Measurements from ENCODE around the gene COIL.
"Not testable (repeated sequence)": the region's sequence is repeated elsewhere in the genome, so short reads cannot be mapped to it uniquely, and the experiment has no call there.

Gene COIL

DNA sequence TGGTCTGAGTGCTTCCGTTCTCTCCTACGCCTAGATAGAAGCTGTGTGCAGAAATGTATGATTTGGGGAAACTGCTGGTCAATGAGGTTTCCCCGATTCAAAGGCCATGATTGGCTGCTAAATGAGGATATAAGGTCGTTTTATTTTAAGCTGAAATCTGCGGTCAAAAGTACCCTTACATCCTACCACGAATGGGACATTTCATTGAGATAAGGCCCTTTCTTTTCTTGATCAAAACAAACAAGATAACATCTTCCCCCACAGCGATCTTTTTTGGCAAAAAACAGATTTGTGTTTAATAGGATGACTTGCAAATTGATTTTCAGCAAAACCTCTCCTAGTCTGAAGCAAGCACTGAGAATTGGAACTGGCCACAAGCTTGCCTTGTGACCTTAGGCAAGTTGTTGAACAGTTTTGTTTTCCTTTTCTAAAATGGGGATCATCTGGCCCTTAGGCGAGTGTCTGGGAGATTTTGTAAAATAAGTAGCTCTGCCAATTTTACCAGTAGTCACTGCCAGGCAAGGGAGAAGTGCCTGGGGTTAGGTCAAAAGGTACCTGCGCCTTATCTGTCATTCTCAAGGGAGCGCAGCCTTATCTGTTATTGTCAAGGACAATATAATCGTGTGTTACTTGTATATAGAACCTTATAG is 17.7 kb upstream of the COIL start:
- no peak for DNase-seq (ENCODE audit: low read depth in 2 of 2)

DNA sequence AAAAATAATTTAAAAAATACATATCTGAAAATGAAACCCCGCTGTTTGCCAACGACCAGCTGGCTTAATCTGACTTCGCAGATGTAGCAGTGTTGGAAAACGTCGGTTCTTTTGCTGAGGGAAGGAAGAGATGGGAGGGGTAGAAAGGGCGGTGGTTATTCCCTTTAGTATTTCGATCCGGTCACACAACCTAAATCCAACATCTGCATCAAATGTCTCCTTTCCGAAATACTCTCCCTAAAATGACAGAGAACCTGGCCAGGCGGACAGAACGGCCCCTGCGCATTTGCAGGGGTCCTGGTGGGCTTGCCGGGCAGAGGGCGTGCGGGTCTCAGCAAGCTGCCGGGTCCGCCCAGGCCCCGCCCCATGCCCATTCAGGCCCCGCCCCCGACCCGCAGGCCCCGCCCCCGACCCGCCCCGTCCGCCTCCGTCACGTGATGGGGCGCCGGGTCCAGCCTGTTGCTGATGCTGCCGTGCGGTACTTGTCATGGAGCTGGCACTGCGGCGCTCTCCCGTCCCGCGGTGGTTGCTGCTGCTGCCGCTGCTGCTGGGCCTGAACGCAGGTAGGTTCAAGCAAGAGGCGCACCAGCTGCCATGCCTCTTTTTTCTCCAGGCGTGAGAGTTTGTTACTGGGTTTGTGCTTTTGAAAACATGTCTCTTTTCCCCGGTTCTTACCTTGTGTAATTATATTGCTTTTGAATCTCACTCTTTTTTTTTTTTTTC is 17.0 kb upstream of the COIL start, which contains the start of gene SCPEP1:
Gene SCPEP1 (plus strand): TSS at position 459 of the 723 bp plus-strand sequence. CDS start 29 bp downstream, at position 488.
- peak; percentile 66 to 70 for DNase-seq (ENCODE audit: low read depth in 2 of 2)

DNA sequence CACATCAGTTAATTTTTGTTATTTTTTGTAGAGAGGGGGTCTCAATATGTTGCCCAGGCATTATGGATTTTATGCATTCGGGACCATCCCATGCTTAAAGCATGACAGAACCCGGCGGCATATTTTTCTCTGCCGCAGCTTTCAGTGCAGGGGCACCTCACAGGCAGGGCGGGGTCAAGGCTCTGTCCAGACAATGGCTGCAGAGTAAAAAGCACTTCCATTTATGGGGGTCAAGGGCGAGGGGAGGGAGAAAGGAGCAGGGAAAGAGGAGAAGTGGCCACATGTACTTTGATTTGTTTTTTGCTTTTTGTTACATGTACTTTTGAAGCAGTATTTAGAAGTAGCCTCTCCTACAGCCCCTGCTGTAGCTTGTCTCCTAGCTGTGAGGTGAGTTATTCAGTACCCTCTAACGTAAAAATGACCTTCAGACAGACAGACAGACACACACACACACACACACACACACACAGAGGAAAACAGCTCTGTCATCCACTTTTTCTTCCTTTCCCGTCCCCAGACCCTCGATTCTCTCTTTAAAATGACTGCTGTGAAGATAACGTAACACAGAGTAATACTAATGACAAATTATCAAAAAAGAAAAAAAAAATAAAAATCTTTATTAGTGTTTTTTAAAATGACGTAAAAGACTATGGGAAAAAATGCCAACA is 16.2 kb upstream of the COIL start:
- no peak for DNase-seq (ENCODE audit: low read depth in 2 of 2)

DNA sequence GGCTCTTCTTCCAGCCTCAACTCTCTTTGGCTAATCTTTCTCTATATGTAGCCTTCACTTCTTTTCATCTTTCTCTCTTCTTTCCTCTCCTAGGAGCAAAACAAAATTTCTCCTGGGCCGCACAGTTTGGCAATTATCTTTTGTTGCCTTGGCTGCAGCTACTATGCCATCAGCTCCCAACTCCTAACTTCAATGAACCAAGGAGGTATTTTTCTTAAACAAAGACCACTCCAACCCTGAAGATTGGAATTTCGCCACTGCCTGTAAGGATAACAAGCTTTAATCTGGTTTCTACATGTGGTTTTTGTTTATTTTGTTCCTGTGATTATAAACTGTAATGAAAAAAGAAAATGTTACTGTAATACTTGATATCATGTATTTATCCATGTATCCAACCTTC is 14.8 kb upstream of the COIL start:
- no peak for DNase-seq (ENCODE audit: low read depth in 2 of 2)

DNA sequence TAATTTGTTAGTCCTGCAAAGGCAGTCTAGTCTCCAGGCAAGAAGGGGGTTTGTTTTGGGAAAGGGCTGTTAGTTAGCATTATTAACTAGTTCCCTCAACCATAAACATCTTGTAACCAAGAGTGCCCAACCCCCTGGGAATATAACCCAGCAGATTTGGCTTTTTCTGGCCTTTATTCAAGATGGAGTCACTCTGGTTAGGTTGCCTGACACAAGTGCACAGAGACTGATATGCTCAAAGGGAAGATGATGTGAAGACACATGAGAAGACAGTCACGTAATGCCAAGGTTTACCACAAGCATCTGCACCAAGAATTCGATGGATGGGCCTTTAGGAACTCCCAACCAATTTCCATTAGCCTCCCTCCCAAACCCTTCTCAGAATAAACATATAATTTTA is 13.2 kb upstream of the COIL start:
- no peak for DNase-seq (ENCODE audit: low read depth in 2 of 2)

DNA sequence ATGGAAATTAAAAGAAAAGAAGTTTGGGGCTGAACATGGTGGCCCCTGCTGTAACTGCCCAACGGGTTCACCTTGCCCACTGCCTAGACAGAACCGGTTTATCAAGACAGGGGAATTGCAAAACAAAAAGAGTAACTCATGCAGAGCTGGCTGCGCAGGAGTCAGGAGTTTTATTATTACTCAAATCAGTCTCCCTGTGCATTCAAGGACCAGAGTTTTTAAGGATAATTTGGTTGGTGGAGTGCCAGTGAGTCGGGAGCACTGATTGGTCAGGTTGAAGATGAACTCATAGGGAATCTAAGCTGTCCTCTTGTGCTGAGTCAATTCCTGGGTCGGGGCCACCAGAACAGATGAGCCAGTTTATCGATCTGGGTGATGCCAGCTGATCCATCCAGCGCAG is 12.7 kb upstream of the COIL start:
- DNase-seq (ENCODE audit: low read depth in 2 of 2), result no peak

DNA sequence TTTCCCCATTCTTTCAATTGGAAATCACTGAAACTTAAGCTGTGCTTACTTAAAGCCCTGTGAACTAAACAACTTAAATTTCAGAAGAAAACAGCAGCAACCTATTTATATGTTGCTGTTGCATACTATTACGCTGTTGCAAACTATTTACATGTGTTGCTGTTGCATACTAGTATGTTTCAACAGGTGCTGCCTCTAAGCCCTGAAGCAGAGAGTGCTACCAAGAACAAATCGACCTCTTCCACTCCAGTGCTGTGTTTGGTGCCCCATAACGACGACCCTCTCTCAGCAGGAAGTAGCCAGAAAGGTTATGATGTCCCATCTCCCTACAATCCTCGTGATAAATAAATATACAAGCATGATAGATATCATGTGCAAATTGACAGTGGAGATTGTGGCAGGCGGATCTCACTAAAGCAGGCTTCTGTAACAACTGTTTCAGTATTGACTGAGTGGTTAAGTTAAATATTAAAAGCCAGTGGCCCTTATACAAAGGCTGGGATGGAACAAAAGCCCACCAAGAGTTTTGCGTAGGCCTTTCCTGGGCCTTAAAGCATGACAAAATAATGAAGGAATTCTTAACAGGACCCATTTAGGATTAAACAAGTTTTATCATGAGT is 11.4 kb upstream of the COIL start:
- DNase-seq (ENCODE audit: low read depth in 2 of 2), result no peak

DNA sequence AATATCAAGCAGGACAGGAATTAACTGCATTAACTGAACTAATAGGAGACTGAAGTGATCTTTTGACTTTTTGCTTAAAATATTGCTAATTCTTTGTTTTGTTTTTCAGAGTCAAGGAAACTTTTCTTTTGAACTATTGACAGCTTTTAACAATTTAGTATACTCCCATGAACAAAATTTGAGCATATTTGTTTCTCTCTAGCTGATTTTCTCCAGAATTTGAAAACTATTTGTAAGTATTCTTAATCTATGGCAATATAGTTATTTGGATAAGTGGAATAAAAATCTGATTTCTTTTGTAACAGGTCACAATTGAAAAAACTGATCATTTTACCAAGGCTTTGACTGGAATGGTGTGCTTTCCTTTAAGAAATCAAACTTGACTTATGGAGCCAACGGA is 10.1 kb upstream of the COIL start:
- no peak for DNase-seq (ENCODE audit: low read depth in 2 of 2)

DNA sequence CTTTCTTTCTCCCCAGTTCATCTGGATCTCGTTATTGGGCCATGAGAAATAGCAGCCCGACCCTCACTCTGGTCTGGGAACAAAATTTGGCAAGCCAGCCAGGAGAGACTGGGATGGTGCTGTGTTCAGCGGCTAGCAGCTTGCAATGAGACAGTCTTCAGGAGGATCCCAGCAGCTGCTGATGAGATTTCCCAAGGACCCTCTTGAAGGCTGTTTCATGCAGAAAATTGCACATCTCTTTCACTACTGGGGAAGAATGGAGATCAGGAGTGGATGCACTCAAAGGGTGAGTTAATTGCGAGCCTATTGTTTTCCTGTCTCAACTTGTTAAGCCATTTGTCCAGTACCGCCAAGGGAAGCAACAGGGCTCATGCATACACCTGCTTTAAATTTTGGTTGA is 5.5 kb upstream of the COIL start:
- DNase-seq (ENCODE audit: low read depth in 2 of 2), result no peak

DNA sequence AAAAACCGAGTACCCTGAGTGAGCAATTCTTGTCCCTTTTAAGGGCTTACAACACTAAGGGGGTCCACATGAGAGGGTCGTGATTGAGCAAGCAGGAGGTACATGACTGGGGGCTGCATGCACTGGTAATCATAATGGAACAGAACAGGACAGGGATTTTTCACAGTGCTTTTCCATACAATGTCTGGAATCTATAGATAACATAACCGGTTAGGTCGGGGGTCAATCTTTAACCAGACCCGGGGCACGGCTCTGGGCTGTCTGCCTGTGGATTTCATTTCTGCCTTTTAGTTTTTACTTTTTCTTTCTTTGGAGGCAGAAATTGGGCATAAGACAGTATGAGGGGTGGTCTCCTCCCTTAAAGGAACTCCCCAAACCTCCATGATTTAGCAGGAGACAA is 4.8 kb upstream of the COIL start:
- not testable (repeated sequence) for DNase-seq (ENCODE audit: low read depth in 2 of 2)

DNA sequence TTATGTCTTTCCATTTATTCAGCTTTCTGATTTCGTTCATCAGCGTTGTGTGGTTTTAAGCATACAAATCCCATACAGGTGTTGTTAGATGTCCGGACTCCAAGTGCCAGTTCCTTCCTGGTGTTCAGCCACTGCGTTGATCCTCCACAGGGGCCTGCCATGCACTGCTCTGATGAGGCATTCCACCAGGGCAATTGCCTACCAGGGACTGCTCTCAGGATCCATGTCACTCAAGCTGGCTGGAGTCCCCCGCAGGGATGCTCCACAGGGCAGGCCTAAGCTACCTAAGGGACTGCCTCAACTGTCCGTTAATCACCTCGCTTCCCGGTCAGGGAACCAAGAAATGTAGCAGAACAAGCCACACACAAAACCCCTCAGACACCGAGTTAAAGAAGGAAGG is 4.4 kb upstream of the COIL start:
- not testable (repeated sequence) for DNase-seq (ENCODE audit: low read depth in 2 of 2)

DNA sequence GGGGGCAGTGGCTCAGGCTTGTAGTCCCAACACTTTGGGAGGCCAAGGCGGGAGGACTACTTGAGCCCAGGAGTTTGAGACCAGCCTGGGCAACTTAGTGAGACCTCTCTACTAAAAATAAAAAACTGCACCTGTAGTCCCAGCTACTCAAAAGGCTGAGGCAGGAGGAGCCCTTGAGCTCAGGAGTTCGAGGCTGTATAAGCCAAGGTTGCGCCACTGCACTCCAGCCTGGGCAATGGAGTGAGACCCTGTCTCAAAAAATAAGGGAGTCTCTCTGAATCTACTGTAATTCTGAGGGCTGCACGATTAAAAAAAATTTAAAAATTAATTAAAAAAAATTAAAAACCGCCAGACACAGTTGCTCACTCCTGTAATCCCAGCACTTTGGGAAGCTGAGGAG is 3.9 kb downstream of the COIL start:
- no peak for DNase-seq (ENCODE audit: low read depth in 2 of 2)

DNA sequence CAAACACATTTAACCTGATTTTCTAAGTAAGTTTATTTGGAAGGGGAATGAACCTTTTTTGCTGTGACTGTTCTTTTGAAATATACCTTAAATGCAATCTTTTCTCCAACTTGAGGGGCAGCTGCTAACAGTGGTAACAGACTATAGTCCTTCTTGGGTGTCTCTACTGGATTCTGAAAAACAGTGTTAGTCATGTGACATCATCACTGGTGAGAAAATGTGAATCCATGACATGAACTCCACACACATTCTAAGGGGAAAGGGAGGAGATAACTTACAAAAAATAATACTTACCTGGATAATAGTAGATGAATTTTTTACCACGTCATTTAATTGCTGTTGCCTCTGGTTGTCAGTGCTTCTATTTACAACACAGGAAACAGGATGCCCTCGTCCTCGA is 11.3 kb downstream of the COIL start:
- DNase-seq (ENCODE audit: low read depth in 2 of 2), result no peak

DNA sequence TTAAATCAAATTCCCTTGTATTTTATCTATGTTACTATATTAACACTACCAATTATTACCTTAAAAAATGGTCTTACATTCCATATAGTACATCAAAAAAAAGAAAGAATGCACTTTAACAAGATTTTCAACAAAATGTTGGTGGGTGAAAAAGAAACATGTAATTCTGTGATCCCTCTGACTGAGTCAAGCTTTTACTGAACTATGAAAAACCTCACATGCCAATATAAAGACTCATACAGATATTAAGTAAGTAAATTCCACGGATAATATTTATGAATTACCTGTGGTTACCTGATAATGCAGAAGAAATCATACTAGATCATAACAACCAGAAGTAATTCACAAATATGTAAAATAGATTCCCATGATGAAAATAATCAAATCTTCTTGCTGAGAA is 12.4 kb downstream of the COIL start:
- DNase-seq (ENCODE audit: low read depth in 2 of 2), result no peak

DNA sequence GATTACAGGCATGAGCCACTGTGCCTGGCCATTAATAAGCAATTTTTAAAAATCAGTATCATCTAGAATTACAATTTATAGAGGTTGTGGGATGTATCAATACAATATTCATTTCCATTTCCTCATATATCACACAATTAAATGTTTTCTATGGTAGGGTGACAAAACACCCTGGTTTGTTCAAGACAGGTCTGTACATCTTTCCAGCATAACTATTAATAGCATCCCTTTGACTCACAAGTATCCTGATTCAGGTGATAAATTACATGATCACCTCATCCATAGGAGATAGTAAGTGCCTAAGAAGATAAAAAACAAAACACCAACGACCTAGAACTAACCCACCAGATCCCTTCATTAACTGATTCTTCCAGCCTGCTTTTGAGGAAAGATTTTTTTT is 13.1 kb downstream of the COIL start:
- DNase-seq (ENCODE audit: low read depth in 2 of 2), result no peak

DNA sequence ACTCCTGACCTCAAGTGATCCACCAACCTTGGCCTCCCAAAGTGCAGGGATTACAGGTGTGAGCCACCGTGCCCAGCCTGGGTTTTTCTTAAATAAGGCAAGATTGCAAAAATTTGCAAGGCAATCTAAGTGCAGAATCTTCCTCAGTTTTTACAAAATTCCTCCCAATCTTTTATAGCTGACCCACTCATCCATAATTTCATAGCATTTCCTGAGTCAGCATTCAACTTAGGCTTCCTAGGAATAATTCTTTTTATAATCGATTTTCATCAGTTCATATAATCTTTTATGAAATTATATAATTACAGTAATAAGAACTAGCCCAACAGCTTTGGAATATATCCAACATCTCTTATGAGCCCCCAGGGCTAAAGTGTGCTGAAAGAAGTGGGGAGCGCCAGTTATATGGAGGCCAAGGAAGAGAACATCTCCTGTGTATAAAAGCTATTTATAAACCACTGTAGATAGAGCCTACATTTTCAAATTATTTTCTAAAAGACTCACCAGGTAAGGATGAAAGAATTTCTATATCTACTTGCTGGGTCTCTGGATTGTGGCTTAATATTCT is 14.8 kb downstream of the COIL start:
- no peak for DNase-seq (ENCODE audit: low read depth in 2 of 2)

DNA sequence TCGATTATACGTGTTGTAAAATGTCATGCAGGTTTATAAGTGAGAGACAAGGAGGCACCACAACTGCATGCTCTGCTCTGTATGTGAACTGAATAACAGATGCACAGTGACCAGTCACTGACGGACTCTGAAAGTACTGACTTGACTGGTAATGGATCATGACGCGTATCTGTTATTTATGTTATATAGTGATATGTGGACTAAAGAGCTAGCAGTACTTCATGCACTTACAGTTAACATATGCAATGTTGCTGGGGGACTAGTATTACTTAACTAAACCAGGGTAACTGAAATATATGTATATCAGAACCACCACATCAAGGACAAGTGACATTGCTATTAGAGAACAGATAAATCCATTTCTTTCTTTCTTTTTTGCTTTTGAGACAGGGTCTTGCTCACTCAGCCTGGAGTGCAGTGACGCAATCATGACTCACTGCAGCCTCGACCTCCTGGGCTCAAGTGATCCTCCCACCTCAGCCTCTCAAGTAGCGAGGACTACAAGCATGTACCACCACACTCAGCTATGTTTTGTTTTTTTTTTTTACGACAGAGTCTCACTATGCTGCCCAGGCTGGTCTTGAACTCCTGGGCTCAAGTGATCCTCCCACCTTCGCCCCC is 17.2 kb downstream of the COIL start:
- DNase-seq (ENCODE audit: low read depth in 2 of 2), result no peak

DNA sequence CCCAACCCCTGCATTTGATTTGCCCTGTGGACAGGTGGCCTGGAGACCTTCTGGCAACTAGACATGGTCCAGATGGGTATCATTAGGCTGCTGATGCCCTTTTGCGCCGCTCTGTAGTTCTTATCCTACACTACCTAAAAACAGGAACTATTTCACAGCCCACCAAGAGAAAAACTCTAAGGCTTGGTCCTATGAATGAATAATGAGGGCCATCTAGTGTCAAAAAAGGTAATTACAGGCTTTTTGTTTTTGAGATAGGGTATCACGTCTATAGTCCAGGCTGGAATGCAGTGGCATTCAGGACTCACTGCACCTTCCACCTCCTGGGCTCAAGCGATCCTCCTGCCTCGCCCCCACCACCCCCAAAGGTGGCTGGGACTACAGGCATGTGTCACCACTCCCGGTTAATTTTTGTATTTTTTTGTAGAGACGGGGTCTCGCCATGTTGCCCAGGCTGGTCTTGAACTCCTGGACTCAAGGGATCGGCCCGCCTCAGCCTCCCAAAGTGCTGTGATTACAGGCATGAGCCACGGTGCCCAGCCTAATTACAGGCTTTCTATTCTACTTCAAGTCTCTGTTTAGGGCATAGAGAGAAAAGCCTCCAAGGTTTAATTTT is 20.9 kb downstream of the COIL start:
- no peak for DNase-seq (ENCODE audit: low read depth in 2 of 2)

DNA sequence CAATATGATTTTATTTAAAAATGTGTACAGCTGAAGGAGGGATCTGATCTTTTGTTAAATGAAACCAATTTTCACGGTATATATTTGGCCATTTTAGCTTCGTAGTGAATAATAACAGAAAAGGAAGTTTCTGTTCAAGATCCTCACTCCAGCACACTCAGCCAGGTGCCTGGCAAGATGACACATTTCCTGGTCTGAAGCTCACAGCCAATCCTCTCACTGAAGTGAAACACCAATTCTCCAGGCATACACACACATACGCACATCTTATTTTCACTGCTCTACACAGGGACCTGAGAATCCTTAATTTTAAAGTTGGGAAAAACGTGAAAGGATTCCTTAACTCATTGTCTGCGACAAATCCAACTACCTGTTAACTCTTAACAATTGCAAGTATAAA is 22.6 kb downstream of the COIL start:
- DNase-seq (ENCODE audit: low read depth in 2 of 2), result not testable (repeated sequence)

DNA sequence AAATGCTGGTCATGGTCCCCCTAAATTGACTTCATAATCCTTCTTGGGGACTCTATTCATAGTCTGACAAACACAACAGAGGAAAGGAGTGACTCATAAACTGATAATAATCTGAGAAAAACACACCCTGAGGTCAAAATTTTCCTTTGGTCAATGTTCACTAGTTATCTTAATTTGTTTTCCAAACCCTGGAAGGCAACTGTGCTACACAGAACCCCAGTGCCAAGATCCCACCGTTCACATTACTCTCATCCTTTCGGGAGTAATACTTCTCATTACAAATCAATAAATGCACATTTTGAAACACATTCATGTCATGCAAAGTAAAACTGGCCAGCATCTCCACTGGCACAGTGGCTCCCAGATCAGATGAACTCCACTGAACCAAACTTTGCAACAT is 23.2 kb downstream of the COIL start:
- DNase-seq (ENCODE audit: low read depth in 2 of 2), result no peak

DNA sequence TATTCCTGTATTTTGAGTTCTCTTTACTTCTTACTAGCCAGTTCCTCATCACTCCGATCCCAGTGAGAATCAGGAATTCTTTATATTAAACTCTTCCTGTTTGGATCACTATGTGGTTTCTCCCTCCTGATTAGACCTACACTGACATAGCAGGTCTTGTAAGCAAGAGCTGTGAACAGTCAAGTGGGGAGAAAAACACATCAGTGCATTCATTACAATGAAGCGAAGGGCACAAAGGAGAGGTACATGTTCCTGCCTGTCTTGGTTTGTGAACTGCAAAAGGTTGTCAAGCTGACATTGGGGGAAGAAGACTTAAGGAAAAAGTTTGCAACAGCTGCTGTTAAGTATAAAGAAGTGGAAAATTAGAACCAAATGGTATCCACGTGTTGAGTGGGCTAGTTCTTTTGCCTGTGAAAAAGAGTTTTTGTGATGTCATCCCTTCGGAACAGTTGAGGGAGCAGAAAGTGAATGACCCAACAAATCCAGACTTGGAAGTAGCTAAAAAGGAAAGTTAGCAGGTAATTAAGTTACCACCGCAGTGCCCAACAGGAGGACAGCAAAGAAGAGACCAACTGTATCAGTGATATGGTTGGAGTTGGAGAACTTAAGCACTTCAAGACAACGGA is 24.0 kb downstream of the COIL start:
- no peak for DNase-seq (ENCODE audit: low read depth in 2 of 2)
